ENCODE data around the gene C1RL.
"Not testable (repeated sequence)": the region's sequence is repeated elsewhere in the genome, so short reads cannot be mapped to it uniquely, and the experiment has no call there.

C1RL gene

DNA sequence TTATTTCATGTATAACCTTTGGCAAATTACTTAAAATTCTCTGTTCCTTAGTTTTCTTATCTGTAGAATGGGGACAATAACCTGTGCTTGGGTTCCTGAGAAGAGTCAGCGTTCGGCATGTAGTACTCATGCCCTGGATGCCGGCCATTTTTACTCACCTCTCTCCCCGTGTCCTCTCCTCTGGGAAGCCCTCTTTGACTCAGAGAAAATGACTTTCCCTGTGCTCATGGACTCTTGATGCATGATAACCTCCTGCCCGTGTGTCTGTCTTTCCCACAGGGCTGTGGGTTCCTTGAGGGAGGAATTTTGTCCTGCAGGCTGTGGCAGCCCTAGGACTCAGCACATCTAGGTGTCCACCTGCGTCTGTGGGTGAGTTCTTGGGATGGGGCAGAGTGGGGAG lies 5.8 kb upstream of the C1RL start:
- no peak for DNase-seq (ENCODE audit: low read depth in 2 of 2)

DNA sequence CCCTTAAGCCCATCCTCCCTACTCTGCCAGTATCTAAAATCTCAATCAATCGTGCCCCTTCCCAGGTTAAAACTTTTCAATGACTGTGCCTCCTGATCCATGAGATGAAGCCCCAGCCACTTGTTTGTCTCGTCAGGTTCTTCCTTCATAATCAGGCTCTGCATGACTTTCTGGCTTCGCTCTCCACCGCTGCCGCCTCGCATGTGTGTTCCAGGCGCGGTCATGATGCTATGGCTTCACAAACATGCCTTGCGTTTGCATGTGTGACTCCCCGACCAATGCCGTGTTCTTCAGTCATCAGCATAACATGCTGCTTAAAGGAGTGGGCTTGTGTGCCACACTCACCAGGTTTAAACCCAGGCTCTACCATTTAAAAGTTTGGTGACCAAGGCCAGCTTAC lies 5.0 kb upstream of the C1RL start:
- DNase-seq (ENCODE audit: low read depth in 2 of 2) = no peak

DNA sequence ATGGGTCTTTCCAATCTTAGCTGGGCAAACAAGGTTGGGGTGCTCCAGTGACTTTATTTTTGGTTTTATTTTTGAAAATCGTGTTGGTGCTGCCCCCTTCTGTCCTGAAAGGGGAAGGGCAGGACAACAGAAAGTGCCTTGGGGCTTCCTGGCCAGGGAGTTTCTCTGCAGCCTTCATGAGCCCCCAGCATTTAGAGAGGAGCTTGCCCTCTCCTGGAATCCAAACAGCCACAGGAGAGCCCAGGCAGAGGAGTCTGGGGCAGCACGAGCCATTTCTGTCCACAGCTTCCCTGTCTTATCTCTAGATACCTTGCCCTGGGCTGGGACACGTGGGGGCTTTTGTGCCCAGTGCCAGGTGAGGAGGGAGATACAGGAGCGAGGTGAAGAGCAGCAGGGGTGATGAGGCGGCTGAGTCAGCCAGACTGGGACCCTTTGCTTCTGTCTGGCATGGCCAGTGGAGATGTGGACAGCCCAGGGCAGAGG lies 4.4 kb upstream of the C1RL start:
- no peak for DNase-seq (ENCODE audit: low read depth in 2 of 2)

DNA sequence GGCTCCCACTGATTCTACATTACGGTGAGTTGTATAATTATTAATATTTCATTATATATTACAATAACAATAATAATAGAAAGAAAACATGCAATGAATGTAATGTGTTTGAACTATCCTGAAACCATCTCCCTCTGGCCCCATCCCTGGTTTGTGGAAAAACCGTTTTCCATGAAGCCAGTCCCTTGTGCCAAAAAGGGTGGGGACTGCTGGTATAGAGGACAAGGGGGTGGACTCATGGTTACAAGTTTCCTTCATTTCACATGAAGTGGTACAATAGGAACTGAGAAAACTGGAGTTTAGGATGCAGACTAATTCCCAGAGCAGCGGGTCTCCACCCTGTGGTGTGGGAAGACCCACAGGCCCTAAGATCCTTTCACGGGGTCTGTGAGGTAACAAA lies 3.0 kb upstream of the C1RL start:
- no peak for DNase-seq (ENCODE audit: low read depth in 2 of 2)

DNA sequence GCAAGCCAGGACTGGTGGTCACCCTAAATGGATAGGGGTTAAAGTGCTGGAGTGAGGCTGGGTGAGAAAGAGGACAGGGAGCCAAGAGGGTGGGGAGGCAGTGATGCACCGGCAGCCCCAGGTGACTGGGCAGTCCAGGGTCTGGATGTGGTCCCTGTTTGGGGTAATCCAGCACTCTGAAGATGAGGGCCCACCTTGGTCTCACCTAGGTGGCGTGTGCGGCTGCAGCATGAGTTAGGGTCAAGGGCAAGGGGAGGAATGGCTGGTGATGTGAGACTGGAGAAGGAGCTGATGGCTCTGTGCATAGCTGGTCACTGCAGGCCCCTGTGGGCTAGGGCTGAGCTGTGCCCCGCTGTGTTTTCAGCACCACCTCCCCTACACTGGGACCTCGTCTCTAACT lies 1.6 kb upstream of the C1RL start:
- DNase-seq (ENCODE audit: low read depth in 2 of 2) = no peak

DNA sequence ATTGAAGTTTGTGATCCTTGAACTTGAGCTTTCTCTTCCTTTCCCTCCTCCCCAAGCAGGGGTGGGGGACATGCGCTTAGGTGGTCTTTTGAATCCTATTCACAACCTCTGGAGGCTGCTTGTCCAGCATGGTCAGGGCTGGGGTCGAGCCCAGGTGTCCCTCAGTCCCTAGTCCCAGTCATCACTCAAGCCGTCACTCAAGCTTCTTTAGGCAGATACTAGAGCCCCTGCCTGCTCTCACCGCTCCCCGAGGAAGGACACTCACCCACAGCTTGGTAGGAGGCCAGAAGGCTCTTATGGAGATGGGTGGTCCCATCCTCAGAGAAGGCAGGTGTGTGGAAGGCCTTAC lies 532 bp upstream of the C1RL start:
- DNase-seq (ENCODE audit: low read depth in 2 of 2) = no peak

DNA sequence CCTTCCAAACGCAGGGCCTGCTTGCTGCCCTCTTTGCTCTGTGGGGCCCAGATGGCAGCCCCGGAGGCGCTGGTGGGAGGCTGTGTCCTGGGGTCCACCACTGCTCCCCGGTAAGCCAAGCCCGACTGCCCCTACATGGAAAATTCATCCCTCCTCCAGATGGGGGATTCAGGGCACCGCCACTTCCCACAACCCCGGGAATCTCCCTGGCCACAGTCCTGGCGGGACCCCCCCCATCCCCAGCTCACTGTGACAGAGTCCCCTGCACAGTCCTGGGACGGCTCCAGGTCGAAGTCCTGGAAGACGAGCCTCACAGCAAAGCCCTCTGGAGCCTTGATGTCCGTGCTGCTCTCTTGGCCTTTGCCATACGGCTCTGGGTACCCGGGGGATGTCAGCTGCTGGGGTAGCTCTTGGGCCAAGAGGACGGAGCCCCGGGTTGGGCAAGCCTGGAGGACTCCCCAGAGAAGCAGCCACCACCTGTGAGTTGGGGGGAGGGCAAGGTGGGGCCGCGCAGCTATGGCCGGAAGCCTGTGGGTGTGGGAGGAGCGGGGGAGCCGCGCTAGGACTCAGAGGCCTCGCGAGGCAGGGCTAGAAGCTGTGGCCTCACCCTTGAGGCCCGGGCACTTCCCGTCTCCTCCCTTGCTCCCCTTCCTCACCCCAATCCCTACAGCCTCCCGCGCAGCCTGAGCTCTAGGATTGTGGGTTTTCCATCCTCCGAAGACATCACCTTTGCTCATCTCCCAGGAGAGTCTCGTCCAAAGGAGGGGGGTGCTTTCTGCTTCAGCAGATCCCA lies 815 bp downstream of the C1RL start:
- peak; percentile 36 to 46 for DNase-seq (ENCODE audit: low read depth in 2 of 2)

DNA sequence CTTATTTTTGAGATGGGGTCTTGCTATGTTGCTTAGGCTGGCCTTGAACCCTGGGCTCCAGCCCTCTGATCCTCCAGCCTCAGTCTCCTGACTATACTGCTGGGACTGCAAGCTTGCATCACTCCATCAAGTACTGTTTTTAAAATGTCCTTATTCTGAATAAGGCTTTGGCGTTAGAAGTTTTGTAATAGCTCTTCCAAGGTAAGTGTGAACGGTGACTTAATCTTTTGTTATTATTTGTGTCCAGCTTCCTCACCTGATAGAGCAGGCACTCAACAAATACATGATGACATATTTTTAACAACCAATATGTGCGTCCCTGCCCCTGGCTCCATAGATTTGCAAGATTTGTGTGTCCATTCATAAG lies 1.4 kb downstream of the C1RL start:
- DNase-seq (ENCODE audit: low read depth in 2 of 2) = no peak

DNA sequence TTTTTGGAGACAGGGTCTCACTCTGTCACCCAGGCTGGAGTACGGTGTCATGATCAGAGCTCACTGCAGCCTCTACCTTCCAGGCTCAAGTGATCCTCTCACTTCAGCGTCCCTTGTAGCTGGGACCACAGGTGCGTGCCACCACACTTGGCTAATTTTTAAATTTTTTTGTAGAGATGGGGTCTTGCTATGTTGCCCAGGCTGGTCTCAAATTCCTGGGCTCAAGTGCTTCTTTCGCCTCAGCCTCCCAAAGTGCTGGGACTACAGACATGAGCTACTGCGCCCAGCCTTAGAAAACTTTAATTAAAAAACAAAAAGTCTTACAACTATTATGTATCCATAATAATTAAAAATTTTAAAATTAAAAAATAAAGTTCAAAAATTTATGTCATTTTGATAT lies 1.8 kb downstream of the C1RL start:
- not testable (repeated sequence) for DNase-seq (ENCODE audit: low read depth in 2 of 2)

DNA sequence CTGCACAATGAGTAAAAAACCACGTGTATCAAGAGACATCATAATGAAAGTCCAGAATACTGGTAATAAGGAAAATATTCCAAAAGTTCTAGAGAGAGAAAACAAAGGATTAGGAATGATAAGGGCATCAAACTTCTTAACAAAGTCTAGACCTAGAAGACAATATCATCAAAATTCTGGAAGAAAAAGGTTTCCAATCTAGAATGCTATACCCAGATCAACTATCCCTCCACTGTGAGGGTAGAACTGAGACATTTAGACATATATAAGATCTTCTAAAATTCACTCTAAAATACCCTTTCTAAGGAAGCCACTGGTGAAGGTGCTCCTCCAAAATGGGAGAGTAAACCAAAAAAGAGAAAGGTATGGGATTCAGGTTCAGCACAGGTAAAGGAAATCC lies 2.9 kb downstream of the C1RL start:
- DNase-seq (ENCODE audit: low read depth in 2 of 2) = no peak

DNA sequence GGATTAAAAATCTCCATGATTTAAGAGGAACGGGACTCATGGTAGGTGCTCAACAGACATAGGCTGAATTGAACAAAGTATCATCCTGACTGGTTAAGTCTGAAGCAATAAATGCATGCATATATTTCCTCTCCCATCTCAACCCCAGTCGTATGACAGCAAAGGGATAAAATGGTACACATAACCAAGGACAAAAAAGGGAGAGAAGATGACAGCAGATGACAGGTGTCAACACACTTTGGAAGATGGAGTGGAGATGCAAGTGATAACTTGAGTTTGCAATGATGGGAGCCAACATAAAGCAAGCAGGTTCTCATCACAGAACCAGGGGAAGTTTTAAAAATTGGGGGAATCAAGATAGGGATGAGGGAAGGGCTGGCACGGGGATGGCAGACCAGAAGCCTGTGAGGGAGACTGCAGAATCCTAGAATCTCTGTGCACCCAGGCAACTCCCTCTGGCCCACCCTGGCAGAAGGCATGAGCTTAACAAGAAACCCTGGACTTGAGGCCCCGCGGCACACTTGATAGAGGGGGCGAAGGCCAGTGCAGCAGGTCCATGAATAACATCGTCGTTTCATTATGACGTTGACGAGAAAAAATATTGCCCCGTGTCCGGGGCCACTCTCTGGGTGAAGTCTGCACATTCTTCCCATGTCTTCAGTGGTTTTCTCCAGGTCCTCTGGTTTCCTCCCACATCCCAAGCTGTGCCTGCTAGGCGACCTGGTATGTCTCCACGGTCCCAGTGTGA lies 5.0 kb downstream of the C1RL start:
- DNase-seq (ENCODE audit: low read depth in 2 of 2) = no peak

DNA sequence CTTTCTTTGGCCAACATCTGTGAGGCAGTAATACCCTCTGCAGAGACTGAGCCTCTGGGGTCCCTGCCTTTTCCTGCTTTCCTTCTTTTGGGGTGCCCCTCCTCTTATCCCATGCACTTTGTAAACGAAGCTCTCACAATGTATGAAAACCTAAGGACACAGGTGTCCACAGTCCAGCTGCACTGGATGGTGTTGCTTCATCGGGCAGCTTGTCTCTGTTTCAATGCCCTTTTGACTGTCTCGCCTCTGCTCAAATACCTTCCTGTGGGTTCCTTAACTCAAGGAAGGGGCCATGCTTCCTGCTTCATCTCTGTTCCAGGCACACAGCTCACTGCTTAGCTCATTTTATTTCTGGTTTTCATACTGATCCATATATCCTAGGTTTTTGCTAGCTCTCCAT lies 6.4 kb downstream of the C1RL start:
- no peak for DNase-seq (ENCODE audit: low read depth in 2 of 2)

DNA sequence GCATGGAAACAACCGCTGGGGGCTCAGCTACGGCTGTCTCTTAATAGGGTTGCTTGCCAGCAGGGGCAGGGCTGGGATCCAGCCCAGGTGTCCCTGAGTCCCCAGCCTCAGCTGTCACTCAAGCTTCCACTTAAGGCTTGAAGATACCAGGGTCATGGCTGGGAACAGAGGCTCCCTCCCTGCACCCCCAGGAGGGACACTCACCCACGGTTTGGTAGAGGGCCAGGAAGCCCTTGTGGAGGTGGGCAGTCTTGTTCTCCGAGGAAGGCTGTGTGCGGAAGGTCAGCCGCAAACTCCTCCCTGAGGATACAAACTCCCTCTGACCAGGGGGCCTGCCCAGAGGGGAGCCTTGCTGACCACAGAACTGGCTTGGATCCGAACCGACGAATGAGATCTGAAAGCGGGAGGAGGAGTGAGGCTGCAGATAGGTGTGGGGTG lies 7.3 kb downstream of the C1RL start:
- DNase-seq (ENCODE audit: low read depth in 2 of 2) = no peak

DNA sequence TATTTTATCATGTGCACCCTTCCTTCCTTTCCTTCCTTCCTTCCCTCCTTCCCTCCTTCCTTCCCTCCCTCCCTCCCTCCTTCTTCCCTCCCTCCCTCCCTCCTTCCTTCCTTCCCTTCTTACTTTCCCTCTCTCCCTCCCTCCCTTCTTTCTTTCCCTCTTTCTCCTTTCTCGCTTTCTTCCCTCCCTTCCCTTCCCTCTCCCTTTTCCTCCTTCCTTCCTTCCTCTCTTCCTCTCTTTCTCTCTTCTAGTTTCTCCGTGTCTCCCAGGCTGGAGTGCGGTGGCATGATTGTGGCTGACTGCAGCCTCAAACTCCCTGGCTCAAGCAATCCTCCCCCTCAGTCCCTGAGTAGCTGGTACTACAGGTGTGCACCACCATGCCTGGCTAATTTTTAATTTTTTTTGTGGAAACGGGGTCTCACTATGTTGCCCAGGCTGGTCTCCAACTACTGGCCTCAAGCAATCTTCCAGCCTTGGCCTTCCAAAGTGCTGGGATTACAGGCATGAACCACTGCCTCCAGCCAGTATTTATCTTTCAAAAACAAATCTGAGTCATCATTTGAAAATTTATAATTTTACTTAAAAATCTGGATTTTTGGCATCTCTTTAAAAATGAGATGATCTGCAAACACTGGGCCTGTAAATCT lies 7.8 kb downstream of the C1RL start:
- no peak for DNase-seq (ENCODE audit: low read depth in 2 of 2)

DNA sequence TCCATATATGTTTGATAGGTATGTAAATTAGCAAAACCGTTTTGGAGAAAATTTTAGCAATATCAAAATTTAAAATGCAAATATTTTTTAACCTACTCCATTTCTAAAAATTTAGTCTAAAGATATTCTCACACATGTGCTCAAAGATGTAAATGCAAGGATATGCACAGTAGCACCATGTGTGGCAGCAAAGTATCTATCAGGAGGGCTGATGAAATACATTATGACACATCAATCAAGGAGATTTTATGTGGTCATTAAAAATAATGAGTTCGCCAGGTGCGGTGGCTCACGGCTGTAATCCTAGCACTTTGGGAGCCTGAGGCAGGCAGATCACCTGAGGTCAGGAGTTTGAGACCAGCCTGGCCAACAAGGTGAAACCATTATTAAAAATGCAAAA lies 8.8 kb downstream of the C1RL start:
- no peak for DNase-seq (ENCODE audit: low read depth in 2 of 2)

DNA sequence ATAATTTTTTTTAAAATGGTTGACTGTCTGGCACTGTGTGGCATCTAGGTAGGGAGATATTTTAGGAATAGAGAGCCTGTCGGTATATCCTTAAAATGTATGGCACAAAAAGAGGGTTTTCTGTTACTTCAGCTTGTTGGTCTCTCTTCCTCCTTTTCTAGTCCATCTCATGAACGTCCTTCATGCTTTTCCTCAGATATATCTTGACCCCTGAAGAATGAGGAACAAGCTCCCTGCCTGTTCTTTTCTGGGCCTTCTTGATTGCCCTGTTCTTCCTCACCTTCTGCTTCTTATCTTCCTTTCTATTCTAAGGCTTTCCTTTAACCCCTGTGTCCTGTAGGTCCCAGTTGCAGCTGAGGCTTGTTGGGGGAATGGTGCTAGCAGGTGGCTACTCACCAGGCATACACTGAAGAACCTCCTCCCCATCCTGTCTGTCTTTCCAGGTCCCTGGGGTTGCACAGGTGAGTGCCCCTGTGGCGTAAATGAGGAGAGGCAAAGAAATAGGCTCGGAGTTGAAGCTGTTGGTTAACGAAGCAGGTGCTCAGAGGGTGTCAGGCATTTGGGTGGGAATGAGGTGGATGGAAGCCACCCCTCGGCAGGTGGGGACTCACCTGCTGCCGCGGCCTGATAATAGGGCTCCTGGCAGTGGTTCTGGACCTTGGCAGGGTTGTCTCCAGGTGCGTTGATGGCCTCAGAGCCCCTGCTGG lies 9.6 kb downstream of the C1RL start:
- no peak for DNase-seq (ENCODE audit: low read depth in 2 of 2)

DNA sequence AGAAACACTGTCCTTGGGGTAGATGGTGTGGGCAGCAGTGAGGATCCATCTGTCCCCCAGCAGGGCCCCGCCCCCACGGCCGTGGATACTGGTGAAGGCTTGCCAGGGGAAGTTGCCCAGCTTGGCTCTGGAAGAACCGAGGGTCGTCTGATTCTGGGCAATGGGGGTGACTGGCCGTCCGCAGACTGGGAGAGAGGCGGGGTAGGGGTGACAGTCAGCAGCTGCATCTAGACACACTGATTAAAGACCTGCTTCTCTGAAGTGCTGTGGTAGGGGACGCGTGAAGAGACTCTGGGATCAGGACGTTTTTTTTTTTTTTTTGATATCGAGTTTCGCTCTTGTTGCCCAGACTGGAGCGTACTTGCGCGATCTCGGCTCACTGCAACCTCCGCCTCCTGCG lies 12.0 kb downstream of the C1RL start:
- DNase-seq (ENCODE audit: low read depth in 2 of 2) = no peak

DNA sequence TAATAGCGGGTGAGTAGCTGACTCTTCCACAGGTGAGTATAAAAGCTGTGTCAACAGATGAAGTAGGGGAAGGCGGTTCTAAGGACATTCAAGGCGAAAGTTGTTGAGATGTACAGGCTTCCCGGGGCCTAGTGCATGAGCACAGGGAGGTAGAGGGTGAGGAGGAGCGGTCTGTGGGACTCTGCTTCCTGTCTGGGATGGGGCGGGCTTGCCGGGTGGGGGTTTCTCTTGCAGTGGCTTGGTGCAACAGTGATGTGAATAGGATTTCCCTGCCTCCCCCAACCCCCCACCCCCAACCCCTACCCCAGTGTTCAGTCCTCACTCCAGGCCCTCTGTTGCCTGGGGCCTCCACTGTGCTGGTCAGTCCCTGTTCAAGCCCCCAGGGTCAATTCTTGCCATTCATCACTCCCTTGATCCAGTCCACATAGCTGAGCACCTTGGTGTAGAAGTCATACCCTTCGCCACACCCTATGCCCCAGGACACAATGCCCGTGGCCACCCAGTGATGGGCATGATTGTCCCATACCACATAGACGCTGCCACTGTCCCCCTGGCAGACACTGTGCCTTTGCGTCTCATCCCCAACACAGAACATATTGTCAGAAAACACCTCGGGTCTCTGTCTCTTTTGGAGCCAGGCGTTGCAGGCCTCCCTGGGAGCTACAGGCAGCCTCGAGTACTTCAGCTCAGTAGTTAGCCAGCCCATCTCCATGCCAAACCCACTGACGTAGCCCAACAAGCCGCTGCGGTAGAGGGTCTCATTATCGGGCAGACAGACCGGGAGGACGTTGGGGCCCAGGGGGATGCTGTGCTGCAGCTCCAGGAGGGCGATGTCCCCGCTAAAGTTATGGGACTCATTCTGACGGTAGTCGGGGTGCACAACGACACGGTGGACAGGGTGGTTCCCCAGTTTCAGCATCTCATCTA lies 12.7 kb downstream of the C1RL start:
- DNase-seq (ENCODE audit: low read depth in 2 of 2) = no peak

DNA sequence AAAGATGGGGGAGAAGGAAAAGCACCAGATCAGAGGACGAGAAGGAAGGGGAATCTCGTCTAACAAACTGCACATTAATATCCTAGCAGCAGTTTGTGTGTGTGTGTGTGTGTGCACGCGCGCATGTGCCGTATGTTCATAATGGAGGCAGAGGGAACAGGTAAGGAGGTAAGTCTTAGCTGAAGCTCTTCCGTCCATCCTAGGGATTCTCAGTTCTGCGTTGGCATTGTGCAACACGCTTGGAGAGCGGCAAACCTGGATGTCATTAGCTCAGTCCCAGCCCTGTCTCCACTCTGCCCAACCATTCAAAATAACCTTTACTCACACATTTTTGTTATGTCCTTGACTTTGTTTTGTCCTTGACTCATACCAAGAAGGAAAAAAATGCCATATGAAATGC lies 15.1 kb downstream of the C1RL start:
- DNase-seq (ENCODE audit: low read depth in 2 of 2) = no peak

DNA sequence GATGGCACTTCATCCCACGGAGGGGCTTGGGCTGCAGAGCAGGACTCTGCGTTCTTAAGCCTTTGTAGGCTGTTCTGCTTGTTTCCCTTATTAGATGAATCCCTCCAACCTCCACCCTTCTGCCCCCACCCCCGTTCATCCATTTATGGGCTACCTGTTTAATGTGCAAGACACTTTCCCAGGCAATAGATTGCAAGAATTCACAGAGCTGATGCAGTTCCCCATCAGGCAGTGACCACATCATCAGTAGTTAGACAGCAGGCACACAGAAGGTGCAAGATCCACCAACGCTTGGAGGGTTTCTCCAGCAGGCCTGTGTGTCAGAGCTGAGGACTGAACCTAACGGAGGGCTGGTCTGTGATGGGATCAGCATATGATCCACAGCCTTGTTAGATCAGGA lies 15.5 kb downstream of the C1RL start:
- DNase-seq (ENCODE audit: low read depth in 2 of 2) = no peak

DNA sequence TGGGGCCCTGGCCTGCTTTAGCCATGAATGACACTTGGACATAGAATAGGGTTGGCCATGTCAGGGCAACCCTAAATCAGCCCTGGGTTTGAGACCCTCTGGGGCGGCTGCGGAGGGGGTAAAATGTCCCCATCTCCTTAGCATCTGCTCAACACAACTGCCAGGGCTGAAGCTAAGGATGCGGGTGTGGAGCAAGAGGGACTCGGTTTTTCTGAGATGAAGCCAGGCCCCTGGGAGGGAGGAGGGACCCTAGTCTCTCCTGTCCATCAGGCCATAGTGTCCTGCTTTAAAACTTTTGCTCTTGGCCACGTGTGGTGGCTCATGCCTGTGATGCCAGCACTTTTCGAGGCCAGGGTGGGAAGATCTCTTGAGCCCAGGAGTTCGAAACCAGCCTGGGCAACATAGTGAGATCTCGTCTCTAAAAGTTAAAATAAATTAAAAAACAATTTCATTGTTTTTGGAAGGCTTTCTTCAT lies 16.0 kb downstream of the C1RL start:
- DNase-seq (ENCODE audit: low read depth in 2 of 2) = no peak
